SW480 (cell line): ENCODE results near the gene KIF18B.
"Not testable (repeated sequence)": the region's sequence is repeated elsewhere in the genome, so short reads cannot be mapped to it uniquely, and the experiment has no call there.

Source experiments
- DNase-seq: peaks from one replicate; pipeline ENCODE4 v3.0.0-alpha.2; 2016; ENCODE audit warnings: low spot score

KIF18B gene

GRCh38 chr17:44969144-44969780 lies 21.7 kb upstream of the KIF18B start:
- no peak for DNase-seq

GRCh38 chr17:44968225-44969143 lies 20.9 kb upstream of the KIF18B start, which contains the start of gene C1QL1:
C1QL1 (minus strand) TSS chr17:44968303; CDS start chr17:44968048, 255 bp downstream.
- DNase-seq = peak; percentile 82

GRCh38 chr17:44967907-44968224 lies 20.3 kb upstream of the KIF18B start:
- no peak for DNase-seq

- DNase-seq = no peak
These were observed 19.7 kb upstream of the KIF18B start for GRCh38 chr17:44967026-44967906.

DNA sequence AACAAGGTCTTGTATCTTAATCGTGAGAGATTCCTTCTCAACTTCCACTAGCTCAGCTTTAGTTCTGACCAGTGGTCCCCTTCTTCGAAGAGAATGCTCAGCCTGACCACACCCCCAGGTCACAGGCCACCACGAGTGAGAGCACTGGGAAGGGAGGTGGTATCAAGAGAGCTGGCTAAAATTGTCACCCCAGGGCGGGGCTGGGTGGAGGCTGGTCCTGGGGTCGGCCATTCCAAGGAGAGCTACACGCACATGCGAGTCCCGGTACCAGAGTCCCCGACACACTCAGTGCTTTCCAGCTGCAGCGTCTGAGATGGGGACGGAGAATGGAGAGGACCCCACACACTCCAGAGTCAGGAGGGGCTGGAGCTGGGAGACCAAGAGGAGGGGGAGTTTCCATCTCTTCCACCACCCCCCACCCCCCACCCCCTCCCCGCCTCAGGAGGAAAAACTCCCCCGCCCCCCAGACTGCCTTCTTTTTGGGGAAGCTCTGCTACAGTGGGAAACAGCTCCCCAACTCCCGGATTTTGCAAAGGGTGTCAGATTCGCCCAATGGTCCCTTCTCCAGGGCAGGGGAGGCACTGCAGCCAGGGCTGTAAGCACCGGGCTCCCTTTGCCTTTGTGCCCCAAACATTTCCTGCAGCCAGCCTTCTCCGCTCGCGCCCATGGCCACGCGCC lies 18.9 kb upstream of the KIF18B start:
- DNase-seq = no peak

GRCh38 chr17:44965481-44966234 lies 18.1 kb upstream of the KIF18B start:
- no peak for DNase-seq

- no peak for DNase-seq
These were observed 14.4 kb upstream of the KIF18B start for GRCh38 chr17:44961921-44962350.

GRCh38 chr17:44960691-44961090 lies 13.1 kb upstream of the KIF18B start:
- peak; percentile 57 for DNase-seq

- DNase-seq = no peak
These were observed 12.4 kb upstream of the KIF18B start for GRCh38 chr17:44959821-44960531.

DNA sequence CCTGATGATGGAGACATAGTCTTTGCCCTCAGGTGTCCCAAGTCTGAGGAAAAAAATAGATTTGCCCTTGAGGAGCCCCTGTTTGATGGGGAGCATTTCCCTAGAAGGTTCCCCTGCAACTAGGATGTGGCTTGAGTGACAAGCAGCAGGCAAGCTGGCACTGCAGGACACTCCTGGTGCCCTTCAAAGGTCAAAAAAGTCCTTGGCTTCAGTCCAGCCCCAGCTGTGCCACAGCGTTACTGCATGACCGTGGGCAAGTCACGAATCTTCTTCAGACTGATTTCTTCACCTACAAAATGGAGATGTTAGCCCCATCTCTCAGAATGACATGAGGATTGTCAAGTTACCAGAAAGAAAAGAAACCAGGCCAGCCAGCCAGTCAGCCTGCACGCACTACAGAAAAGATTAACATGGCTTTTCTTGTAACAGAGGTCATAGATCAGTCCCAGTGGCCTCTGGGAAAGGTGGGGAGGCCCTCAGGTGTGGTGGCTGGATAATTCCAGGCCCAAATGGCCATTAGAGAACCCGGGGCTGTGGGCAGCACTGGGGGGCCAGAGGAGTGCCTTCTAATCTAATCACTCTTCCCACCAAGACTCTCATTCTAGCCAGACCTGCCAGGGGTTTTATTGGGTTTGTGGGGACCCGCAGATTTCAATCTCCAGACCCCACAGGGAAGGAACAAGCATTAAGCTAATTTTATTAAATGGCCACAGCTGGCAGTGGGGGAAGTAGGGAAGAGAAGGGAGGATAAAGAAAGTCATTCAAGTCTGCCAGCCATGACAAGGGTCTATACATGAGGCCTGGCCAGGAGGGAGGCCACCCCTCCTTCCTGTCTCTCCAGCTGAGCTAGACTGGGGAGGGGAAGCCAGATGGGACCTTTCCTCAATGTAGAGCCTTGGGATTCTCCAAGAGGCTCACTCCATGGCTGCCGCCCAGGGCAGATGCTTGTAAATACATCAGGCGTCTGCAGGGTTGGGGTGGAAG lies 9.7 kb upstream of the KIF18B start:
- DNase-seq = no peak

GRCh38 chr17:44955674-44956425 lies 8.3 kb upstream of the KIF18B start:
- no peak for DNase-seq

DNA sequence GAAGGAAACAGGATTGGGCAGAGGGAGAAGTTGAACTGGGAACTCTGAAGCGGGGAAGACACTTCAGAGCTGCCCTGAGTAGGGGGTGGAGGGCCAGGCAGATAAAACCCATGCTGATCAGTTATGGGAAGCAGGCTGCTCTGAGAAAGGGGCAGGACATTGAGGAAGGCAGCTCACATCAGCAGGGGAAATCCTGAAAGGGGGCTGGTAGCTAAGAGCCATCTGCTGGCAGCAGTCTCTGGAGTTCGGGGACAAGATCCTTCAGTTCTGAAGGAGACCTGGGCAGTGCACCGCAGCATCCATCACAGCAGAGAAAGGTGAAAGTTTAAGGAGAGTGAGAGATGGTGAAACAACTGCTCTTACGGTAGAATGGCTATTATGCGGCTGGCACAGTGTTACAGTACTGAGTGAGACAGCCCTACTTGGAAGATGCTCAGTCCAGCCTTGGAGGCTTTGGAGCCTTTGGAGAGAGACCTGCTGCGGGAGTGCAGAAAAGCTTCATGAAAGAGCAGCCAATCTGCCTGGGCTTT lies 5.4 kb upstream of the KIF18B start:
- DNase-seq = no peak

- no peak for DNase-seq
These were observed 782 bp upstream of the KIF18B start for GRCh38 chr17:44948315-44948795.

GRCh38 chr17:44945652-44946051 lies 1.9 kb downstream of the KIF18B start:
- DNase-seq = not testable (repeated sequence)

- no peak for DNase-seq
These were observed 5.1 kb downstream of the KIF18B start for GRCh38 chr17:44942456-44942855.

DNA sequence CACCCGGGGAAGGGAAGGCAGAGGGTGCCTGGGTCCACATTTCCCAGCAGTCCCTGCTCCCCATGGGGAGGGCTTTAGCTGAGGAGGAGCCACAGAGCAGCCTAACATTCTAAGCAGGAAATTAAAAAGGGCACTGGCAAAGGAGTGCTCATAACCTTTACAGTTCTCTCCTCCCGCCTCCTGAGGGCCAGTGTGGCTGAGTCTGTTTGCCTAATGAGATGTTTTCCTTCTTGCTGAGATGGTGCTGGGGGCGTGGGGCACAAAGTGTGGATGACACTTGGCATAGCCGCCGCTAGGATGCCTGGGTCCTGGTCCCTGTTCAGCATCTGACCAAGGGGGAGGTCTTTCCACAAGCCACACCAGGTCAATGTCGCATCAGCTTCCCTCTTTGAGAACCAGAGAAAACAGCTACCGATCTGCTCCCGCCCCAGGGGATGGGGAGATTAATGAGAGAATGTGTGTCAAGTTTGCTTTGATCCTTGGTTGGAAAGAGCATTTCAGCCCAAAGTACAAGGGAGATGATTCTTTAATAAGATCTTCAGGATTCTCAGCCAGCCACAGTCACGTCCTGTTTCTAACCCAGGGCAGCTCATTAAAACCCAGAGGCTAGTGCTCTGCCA lies 5.8 kb downstream of the KIF18B start:
- no peak for DNase-seq

- no peak for DNase-seq
These were observed 6.8 kb downstream of the KIF18B start for GRCh38 chr17:44940768-44941167.

GRCh38 chr17:44940317-44940716 lies 7.3 kb downstream of the KIF18B start:
- no peak for DNase-seq
